ENCODE results near the gene FCER2. TPM values are rescaled to one million over a fixed set of nuclear protein-coding genes. Genes with fewer than 3 reads are reported as not detected.

FCER2 gene
- total RNA-seq, 1 experiment from 2014 or later, result 0.48 TPM

- TF ChIP-seq ZNF512 (CRISPR knock-in tag; IDR thresholded peaks at IDR 0.05; ENCODE audit: borderline replicate concordance), result no peak
- TF ChIP-seq IRF1 (CRISPR knock-in tag; IDR thresholded peaks at IDR 0.05), result no peak
- no peak for TF ChIP-seq E2F5 (CRISPR knock-in tag; IDR thresholded peaks at IDR 0.05)
- no peak for TF ChIP-seq ZBTB43 (CRISPR knock-in tag; IDR thresholded peaks at IDR 0.05)
- no peak for TF ChIP-seq ZNF425 (CRISPR knock-in tag; conservative IDR thresholded peaks at IDR 0.05)
- no peak for TF ChIP-seq USF1 (CRISPR knock-in tag; IDR thresholded peaks at IDR 0.05)
- TF ChIP-seq ZNF263 (CRISPR knock-in tag; IDR thresholded peaks at IDR 0.05; ENCODE audit: low read depth), result no peak
- no peak for TF ChIP-seq RORB (CRISPR knock-in tag; IDR thresholded peaks at IDR 0.05)
- no peak for TF ChIP-seq NFE2L1 (CRISPR knock-in tag; IDR thresholded peaks at IDR 0.05)
- TF ChIP-seq E2F4 (CRISPR knock-in tag; IDR thresholded peaks at IDR 0.05; ENCODE audit: borderline replicate concordance, low read depth), result no peak
- TF ChIP-seq TP53 (CRISPR knock-in tag; IDR thresholded peaks at IDR 0.05), result no peak
- no peak for TF ChIP-seq NFATC4 (CRISPR knock-in tag; IDR thresholded peaks at IDR 0.05)
- no peak for TF ChIP-seq ZBTB21 (CRISPR knock-in tag; IDR thresholded peaks at IDR 0.05; ENCODE audit: borderline replicate concordance)
- TF ChIP-seq MLX (CRISPR knock-in tag; IDR thresholded peaks at IDR 0.05), result no peak
- no peak for TF ChIP-seq RELA (CRISPR knock-in tag; IDR thresholded peaks at IDR 0.05; ENCODE audit: borderline replicate concordance)
- no peak for TF ChIP-seq ZNF138 (CRISPR knock-in tag; conservative IDR thresholded peaks at IDR 0.05)
- no peak for TF ChIP-seq EMX1 (CRISPR knock-in tag; IDR thresholded peaks at IDR 0.05)
- no peak for TF ChIP-seq HMGA2 (CRISPR knock-in tag; IDR thresholded peaks at IDR 0.05)
- no peak for TF ChIP-seq SMAD4 (CRISPR knock-in tag; IDR thresholded peaks at IDR 0.05)
- H3K9me3 Mint-ChIP-seq, result peaks cover 5% of the 10 kb centered on the region
- no peak overlapping the region for H3K27ac Mint-ChIP-seq
- ChIA-PET POLR2A (no interaction called here), CTCF (interaction anchor here (1.3 kb wide), 1 partner anchor 38 kb away, joined by 4 read pairs; the partner anchor contains the start of gene TRAPPC5)
- no peaks in the 10 kb centered on the region for H3K4me1 Mint-ChIP-seq
- ATAC-seq (no peak), DNase-seq (ENCODE audit: low spot score) (no peak)
- H3K4me3 Mint-ChIP-seq, result no peak overlapping the region
- H3K27me3 Mint-ChIP-seq (ENCODE audit: low read depth), result peaks cover 14% of the 10 kb centered on the region
- H3K36me3 Mint-ChIP-seq, result no peaks in the 10 kb centered on the region
These were observed 16.7 kb upstream of the FCER2 start for GRCh38 chr19:7718668-7719067.

All from WTC11 (cell line).